ENCODE data around the gene GBX1.

GRCh38 chr7:151125846-151126481 is 41.5 kb downstream of the GBX1 start:
- TF ChIP-seq, protein P1, sequence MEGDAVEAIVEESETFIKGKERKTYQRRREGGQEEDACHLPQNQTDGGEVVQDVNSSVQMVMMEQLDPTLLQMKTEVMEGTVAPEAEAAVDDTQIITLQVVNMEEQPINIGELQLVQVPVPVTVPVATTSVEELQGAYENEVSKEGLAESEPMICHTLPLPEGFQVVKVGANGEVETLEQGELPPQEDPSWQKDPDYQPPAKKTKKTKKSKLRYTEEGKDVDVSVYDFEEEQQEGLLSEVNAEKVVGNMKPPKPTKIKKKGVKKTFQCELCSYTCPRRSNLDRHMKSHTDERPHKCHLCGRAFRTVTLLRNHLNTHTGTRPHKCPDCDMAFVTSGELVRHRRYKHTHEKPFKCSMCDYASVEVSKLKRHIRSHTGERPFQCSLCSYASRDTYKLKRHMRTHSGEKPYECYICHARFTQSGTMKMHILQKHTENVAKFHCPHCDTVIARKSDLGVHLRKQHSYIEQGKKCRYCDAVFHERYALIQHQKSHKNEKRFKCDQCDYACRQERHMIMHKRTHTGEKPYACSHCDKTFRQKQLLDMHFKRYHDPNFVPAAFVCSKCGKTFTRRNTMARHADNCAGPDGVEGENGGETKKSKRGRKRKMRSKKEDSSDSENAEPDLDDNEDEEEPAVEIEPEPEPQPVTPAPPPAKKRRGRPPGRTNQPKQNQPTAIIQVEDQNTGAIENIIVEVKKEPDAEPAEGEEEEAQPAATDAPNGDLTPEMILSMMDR (conservative IDR thresholded peaks at IDR 0.05), result no peak
- TF ChIP-seq ZFX (IDR thresholded peaks at IDR 0.05), result no peak
